HepG2 (cell line): ENCODE results near the gene LMF2. TPM values are rescaled to one million over a fixed set of nuclear protein-coding genes. Genes with fewer than 3 reads are reported as not detected.

ENCODE experiments used
- MIER3 ChIP-seq: IDR thresholded peaks from 2 replicates; pipeline ENCODE4 v1.6.1; 2016; ENCODE audit warnings: missing compliant biosample characterization, borderline replicate concordance
- PHF8 ChIP-seq: sonication (generic); formaldehyde crosslinking; IDR thresholded peaks from 2 replicates; pipeline ENCODE4 v1.5.0; 2020; ENCODE audit warnings: missing genetic modification reagents
- RAD21 ChIP-seq: fragments of 450-650 bp; formaldehyde crosslinking; IDR thresholded peaks from 2 replicates; pipeline ENCODE4 v1.5.0; 2020; ENCODE audit warnings: mild to moderate bottlenecking
- RBM39 ChIP-seq: fragments of 200-400 bp; formaldehyde crosslinking; IDR thresholded peaks from one replicate; pipeline ENCODE4 v1.6.1; 2018; ENCODE audit warnings: antibody characterized with exemption, mild to moderate bottlenecking, low read depth, low read length; ENCODE audit not compliant: poor library complexity, severe bottlenecking
- SNRNP70 ChIP-seq: fragments of 200-400 bp; formaldehyde crosslinking; IDR thresholded peaks from 2 replicates; pipeline ENCODE4 v1.6.1; 2017; ENCODE audit warnings: mild to moderate bottlenecking, low read depth, low read length, moderate library complexity
- THYN1 ChIP-seq: sonication (generic); formaldehyde crosslinking; IDR thresholded peaks from 2 replicates; pipeline ENCODE4 v1.8.1; 2023; ENCODE audit warnings: low read depth, mild to moderate bottlenecking, moderate library complexity, missing genetic modification reagents, borderline replicate concordance
- ZBTB38 ChIP-seq: sonication (generic); formaldehyde crosslinking; IDR thresholded peaks from 2 replicates; pipeline ENCODE4 v1.5.1; 2020; ENCODE audit warnings: mild to moderate bottlenecking, missing genetic modification reagents
- ZC3H13 ChIP-seq: sonication (generic); formaldehyde crosslinking; IDR thresholded peaks from 2 replicates; pipeline ENCODE4 v1.8.1; 2023; ENCODE audit warnings: mild to moderate bottlenecking, missing genetic modification reagents, moderate library complexity
- ZNF251 ChIP-seq: sonication (generic); formaldehyde crosslinking; IDR thresholded peaks from 2 replicates; pipeline ENCODE4 v1.9.0; 2021; ENCODE audit warnings: mild to moderate bottlenecking, missing genetic modification reagents
- ZNF546 ChIP-seq: sonication (generic); formaldehyde crosslinking; conservative IDR thresholded peaks from 2 replicates; pipeline ENCODE4 v1.8.1; 2023; ENCODE audit warnings: mild to moderate bottlenecking, missing genetic modification reagents
- ZNF788 ChIP-seq: sonication (generic); formaldehyde crosslinking; IDR thresholded peaks from 2 replicates; pipeline ENCODE4 v1.5.0; 2020; ENCODE audit warnings: mild to moderate bottlenecking, missing genetic modification reagents, borderline replicate concordance
- polyA plus RNA-seq, 8 experiments: library from polyadenylated mRNA; depleted of rRNA in 3 of 8; stranded (reverse) in 7 of 8; unstranded in 1 of 8; fragments of >200 nt; fragmentation: Illumina TruSeq in 4 of 8; extraction: Trizol in 4 of 8; gene quantifications; 2 replicates each; pipeline versions ENCODE4 v1.2.1 to v1.2.3, GENCODE V29; 2011 to 2016; ENCODE audit warnings: low read depth in 4 of 8, missing spikeins in 1 of 8, mixed read lengths in 1 of 8; ENCODE audit not compliant: insufficient read depth in 1 of 8
- total RNA-seq, 5 experiments: library from RNA; depleted of rRNA; stranded (reverse); fragments of >200 nt; fragmentation: Illumina TruSeq; extraction: Trizol; gene quantifications; 2 replicates each; pipeline ENCODE4 v1.2.3, GENCODE V29; 2016; ENCODE audit warnings: low read depth in 1 of 5
- TF ChIP-seq, protein P1 (sequence below): sonication (generic); formaldehyde crosslinking; IDR thresholded peaks from 2 replicates; pipeline ENCODE4 v1.8.0; 2022; ENCODE audit warnings: missing genetic modification reagents, mild to moderate bottlenecking, borderline replicate concordance
- TF ChIP-seq, protein P2 (sequence below): fragments of 450-650 bp; IDR thresholded peaks from 2 replicates; pipeline ENCODE4 v1.6.1; 2017; ENCODE audit warnings: mild to moderate bottlenecking
- TF ChIP-seq, protein P3 (sequence below): sonication (generic); formaldehyde crosslinking; IDR thresholded peaks from 2 replicates; pipeline ENCODE4 v1.8.1; 2023; ENCODE audit warnings: mild to moderate bottlenecking, moderate library complexity, missing genetic modification reagents
- TF ChIP-seq, protein P4 (sequence below): sonication (generic); formaldehyde crosslinking; IDR thresholded peaks from 2 replicates; pipeline ENCODE4 v1.8.0; 2022; ENCODE audit warnings: mild to moderate bottlenecking, missing genetic modification reagents, moderate library complexity
- TF ChIP-seq, protein P5 (sequence below): IDR thresholded peaks from 2 replicates; pipeline ENCODE4 v1.6.1; 2016; ENCODE audit warnings: control low read depth
- TF ChIP-seq, protein P6 (sequence below): IDR thresholded peaks from 2 replicates; pipeline ENCODE4 v1.6.1; 2018; ENCODE audit warnings: missing genetic modification reagents
- TF ChIP-seq, protein P7 (sequence below): sonication (generic); formaldehyde crosslinking; IDR thresholded peaks from 2 replicates; pipeline ENCODE4 v1.4.0; 2020; ENCODE audit warnings: mild to moderate bottlenecking, low read depth, missing genetic modification reagents

LMF2 gene
- total and polyA plus RNA-seq, 2 of the 13 experiments (the other 11 are each of a cell fraction or from before 2014, with no cell fraction given) = 23.3 to 30.6 TPM

DNA sequence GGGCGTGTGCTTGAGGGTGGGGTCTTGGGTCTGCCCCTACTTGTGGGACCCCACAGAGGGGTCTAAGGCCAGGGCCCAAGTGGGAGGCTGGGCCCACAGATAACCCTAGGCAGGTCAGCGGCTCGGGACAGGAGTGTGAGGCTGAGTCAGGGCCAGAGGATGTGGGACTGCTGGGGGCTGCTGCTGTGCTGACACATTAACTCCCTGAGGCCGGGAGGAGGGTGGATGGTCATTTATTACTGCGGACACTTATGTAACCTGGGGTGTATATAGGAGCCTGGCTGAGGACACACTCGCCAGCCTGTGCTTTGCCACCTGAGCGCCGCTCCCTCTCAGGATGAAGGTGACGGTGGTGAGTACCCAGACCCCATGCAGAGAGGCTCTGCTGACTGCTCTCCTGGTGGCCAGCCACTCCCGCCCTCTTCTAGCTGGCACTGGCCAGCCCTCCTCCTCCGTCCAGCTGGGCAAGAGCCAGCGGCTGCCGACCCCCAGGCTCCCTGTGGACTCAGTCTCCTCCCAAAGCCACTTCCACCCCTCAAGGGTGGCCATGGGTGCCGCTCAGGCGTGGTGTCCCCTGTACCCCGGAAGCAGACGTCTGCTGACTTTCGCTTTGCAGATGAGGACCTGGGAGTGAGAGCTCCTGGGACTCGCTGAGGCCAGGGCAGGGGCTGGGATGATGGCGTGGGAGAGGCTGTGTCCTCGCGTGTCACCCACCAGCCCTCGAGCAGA is 20.8 kb downstream of the LMF2 start, which contains the start of gene MIOX (continued):
- TF ChIP-seq, protein P1, sequence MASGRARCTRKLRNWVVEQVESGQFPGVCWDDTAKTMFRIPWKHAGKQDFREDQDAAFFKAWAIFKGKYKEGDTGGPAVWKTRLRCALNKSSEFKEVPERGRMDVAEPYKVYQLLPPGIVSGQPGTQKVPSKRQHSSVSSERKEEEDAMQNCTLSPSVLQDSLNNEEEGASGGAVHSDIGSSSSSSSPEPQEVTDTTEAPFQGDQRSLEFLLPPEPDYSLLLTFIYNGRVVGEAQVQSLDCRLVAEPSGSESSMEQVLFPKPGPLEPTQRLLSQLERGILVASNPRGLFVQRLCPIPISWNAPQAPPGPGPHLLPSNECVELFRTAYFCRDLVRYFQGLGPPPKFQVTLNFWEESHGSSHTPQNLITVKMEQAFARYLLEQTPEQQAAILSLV = no peak
- TF ChIP-seq, protein P2, sequence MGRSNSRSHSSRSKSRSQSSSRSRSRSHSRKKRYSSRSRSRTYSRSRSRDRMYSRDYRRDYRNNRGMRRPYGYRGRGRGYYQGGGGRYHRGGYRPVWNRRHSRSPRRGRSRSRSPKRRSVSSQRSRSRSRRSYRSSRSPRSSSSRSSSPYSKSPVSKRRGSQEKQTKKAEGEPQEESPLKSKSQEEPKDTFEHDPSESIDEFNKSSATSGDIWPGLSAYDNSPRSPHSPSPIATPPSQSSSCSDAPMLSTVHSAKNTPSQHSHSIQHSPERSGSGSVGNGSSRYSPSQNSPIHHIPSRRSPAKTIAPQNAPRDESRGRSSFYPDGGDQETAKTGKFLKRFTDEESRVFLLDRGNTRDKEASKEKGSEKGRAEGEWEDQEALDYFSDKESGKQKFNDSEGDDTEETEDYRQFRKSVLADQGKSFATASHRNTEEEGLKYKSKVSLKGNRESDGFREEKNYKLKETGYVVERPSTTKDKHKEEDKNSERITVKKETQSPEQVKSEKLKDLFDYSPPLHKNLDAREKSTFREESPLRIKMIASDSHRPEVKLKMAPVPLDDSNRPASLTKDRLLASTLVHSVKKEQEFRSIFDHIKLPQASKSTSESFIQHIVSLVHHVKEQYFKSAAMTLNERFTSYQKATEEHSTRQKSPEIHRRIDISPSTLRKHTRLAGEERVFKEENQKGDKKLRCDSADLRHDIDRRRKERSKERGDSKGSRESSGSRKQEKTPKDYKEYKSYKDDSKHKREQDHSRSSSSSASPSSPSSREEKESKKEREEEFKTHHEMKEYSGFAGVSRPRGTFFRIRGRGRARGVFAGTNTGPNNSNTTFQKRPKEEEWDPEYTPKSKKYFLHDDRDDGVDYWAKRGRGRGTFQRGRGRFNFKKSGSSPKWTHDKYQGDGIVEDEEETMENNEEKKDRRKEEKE = no peak
- TF ChIP-seq THYN1 (CRISPR knock-in tag) (no peak), ZC3H13 (CRISPR knock-in tag) (no peak), ZNF546 (CRISPR knock-in tag) (no peak; the same call in 1 of the 2 replicates), ZNF251 (CRISPR knock-in tag) (no peak), RAD21 (CRISPR knock-in tag) (no peak), ZNF788 (peak; percentile 48; the same call in 1 of the 2 replicates), SNRNP70 (no peak), PHF8 (CRISPR knock-in tag) (peak; percentile 55; the same call in 1 of the 2 replicates), RBM39 (no peak), MIER3 (CRISPR knock-in tag) (no peak), ZBTB38 (CRISPR knock-in tag) (peak; percentile 16; the same call in 1 of the 2 replicates)
- TF ChIP-seq, protein P3, sequence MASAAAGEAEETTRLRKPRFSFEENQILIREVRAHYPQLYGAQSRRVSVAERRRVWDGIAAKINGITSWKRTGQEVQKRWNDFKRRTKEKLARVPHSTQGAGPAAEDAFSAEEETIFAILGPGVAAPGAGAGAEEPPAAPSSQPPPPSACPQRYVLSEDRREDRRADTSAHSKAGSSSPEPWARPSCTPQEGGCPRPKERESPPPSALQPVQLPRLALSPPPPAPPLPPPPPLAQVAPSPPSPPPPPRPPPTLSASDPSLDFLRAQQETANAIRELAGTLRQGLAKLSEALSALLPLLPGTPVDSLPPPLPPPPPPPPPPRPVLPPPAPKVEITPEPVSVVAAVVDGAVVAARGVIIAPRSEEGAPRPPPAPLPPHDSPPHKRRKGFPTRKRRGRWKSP (CRISPR knock-in tag) = no peak
- TF ChIP-seq, protein P4, sequence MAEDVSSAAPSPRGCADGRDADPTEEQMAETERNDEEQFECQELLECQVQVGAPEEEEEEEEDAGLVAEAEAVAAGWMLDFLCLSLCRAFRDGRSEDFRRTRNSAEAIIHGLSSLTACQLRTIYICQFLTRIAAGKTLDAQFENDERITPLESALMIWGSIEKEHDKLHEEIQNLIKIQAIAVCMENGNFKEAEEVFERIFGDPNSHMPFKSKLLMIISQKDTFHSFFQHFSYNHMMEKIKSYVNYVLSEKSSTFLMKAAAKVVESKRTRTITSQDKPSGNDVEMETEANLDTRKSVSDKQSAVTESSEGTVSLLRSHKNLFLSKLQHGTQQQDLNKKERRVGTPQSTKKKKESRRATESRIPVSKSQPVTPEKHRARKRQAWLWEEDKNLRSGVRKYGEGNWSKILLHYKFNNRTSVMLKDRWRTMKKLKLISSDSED (CRISPR knock-in tag) = no peak
- TF ChIP-seq, protein P5, sequence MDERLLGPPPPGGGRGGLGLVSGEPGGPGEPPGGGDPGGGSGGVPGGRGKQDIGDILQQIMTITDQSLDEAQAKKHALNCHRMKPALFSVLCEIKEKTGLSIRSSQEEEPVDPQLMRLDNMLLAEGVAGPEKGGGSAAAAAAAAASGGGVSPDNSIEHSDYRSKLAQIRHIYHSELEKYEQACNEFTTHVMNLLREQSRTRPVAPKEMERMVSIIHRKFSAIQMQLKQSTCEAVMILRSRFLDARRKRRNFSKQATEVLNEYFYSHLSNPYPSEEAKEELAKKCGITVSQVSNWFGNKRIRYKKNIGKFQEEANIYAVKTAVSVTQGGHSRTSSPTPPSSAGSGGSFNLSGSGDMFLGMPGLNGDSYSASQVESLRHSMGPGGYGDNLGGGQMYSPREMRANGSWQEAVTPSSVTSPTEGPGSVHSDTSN (CRISPR knock-in tag) = no peak
- TF ChIP-seq, protein P6, sequence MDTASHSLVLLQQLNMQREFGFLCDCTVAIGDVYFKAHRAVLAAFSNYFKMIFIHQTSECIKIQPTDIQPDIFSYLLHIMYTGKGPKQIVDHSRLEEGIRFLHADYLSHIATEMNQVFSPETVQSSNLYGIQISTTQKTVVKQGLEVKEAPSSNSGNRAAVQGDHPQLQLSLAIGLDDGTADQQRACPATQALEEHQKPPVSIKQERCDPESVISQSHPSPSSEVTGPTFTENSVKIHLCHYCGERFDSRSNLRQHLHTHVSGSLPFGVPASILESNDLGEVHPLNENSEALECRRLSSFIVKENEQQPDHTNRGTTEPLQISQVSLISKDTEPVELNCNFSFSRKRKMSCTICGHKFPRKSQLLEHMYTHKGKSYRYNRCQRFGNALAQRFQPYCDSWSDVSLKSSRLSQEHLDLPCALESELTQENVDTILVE (CRISPR knock-in tag) = 0 out of 2 replicates have a peak, but pooled peaks have one; percentile 21
- TF ChIP-seq, protein P7, sequence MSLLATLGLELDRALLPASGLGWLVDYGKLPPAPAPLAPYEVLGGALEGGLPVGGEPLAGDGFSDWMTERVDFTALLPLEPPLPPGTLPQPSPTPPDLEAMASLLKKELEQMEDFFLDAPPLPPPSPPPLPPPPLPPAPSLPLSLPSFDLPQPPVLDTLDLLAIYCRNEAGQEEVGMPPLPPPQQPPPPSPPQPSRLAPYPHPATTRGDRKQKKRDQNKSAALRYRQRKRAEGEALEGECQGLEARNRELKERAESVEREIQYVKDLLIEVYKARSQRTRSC (CRISPR knock-in tag) = no peak
